NCI-H748 treated with DMSO at 0.1 percent for 48 hours (cell line): Measurements from ENCODE around the gene SNN.

Source experiments
- DNase-seq: peaks from one replicate; lab custom pipeline; 2025; lab: John Stamatoyannopoulos, UW

SNN gene

DNA sequence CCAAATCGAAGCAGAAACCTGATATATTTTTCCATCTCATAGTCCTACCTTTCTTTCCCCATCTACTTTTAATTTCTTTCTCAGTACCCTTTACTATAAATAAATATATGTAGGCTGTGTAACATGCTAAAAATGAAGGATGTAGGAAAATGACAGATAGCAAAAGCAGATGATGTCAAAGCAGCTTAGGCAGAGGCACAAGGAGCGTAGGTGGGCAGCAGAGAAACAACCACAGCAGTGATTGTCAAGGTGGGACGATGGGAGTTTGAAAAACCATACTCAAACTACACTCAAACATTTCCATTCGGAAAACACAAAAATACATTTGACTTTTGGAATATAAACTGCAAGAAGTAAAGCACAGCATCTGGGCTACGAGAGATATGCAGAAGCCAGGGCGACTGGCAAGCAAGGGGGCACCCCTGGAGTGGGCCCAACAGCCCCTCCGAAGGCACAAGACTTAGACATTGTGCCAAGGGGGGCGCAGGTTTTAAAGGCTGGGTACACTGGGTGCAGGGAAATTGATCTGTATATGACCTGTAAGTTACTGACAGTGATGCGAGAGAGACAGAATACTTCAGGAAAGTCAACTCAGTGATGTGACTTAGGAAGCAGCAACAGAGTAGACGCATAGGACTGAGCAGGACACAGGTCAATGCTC, 31.1 kb downstream of the SNN start:
- no peak for DNase-seq

DNA sequence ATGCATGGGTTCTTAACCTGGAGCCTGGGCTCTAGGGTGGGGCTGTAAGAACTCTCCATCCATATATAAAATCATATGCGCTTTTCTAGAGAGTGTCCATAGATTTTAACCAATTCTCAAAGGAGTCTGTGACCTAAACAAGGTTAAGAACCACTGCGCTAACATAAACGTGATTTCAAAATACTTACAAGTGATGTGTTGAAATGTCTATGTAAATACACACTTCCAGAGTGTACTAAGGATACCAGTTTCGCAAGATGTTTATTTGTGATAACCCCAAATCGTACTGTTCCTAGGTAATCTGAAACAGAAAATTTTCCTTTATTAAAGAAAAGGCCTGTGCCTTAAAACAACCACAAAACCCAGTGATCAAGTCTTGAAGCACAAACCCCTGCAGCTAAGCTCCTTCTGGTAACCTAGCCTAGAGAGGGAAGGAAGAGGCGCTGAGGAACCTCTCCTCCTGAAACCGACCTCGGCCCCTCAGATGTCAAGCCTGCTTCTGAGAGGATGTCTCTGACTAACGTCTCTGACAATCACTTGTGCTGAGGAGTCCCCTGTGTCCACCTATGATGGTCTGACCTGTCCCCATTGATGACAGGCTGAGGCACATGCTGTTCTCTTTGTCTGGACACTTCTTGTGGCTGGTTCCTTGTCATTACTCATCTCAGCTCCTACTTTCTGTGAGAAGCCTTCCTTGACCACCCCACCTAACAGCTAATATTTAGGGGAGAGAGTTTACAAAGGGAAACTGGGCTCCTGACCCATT, 32.2 kb downstream of the SNN start:
- no peak for DNase-seq

DNA sequence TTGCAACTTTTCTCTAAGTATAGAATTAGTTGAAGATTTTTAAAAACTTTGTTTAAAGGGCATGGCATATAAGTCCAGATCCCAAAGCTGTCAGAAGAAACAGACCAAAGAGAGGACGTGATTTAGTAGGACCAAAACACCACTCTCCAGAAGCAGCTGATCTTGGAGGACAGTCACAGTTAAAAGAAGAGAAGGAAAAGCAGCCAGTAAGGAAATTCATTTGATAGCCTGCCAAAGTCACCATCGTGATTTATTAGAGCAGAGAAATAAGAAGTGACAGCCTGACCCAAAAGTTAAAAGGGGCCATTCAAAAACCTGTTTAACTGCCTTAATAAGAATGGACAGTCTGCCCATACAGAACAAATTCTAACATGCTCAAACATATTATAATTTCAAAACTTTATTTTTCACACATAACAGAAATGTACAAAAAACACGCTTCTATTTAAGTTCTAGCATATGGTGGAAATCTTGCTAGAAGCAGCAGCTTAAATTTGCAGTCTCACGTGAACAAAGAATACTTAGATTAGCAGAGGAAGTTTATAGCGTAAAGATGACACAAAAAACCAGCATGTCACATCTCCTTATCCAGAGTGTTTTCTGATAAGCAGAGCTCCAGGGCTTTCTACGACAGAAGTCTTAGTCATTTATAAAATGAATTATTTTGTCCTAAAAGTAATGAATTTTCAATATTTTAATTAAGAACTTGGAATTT, 37.2 kb downstream of the SNN start:
- no peak for DNase-seq

DNA sequence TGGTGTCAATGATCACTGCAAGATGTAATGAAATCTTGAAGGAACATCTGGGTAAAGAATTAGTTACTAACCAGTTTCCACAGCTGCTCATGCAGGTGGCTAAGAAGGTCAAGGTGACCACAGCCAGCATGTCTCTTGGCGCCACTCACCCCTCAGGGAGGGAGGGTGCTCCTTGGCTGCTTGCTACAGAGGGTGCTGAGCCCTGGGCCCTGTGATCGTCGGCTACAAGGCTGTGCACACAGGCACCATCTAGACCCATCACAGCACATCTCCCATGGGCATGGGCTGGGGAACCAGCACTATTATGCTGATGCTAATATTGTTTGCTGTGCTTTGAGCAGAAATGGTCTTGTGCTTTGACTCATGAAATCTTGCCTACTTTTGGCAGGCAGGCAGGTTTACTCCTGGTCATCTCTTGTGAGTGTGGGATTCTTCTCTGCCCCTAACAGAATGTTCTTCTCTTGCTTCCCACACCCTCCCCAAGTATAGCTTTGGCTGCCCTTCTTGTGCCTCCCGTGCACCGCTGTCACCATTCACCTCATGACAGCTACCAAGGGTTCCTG, 38.0 kb downstream of the SNN start:
- no peak for DNase-seq

DNA sequence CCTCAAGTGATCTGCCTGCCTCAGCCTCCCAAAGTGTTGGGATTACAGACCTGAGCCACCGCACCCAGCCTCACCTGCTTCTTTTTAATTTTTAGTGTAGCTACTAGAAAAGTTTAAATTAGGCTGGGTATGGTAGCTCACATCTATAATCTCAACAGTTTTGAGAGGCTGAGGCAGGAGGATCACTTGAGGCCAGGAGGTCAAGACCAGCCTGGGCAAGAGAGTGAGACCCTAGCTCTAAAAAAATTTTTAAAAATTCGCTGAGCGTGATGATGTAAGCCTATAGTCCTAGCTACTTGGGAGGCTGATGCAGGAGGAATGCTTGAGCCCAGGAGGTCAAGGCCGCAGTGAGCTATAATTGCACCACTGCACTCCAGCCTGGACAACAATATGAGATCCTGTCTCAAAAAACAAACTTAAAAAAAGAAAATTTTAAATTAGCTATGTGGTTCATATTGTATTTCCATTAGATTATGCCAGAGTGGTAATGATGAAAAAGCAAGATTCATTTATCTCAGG, 39.5 kb downstream of the SNN start:
- DNase-seq, result no peak

DNA sequence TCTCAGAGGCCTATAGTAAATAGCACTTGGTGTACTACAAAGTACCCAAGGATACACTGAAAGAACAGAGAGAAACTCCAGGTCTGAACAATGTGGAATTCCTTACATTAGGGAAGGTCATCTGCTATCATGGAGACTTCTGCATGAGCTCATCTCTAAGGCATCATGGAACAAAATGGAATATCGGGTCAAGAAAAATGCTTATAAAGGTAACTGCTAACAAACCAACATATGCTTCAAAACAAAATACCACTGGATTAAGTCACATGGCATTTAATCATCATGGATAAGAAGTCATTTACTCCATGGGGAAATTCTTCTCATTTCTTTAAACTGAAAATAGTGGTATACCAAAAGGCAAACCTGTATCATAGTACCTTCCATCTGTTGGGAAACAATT, 40.2 kb downstream of the SNN start:
- DNase-seq, result no peak

DNA sequence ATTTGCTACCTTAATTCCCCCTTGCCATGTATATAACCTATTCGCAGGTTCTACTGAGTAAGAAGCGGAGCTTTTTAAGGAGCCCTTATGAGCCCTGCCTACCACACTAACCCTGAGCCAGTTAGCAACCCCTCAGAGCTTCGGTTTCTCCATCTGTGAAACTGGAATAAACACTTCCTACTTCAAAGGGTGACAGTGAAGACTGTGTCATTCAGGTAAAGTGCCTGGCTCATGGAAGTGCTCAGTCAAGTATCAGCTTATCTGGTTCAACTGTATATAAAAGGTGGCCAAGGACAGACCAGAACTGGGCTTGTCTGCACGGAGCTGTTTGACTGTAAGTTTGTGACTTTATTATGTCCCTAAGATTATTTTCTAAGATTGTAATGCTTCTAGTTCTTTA, 43.4 kb downstream of the SNN start:
- no peak for DNase-seq

DNA sequence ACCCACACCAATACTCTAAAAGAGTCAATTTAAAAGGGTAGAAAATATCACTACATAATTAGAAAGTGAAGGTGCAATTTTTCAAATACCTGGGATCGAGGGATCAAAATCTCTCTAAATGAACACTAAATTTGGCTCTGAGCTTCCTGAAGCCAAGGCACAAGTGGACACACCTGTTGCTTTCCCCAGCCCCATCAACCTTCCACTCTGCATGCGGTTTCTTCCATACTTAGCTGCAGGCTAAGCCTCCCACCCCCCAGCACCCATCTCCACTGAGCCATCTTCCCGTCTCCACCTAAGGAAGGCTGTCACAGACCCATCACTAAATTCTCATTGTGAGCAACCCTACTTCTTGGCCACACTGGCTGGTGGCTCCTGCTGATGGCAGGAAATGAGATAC, 43.9 kb downstream of the SNN start:
- no peak for DNase-seq

DNA sequence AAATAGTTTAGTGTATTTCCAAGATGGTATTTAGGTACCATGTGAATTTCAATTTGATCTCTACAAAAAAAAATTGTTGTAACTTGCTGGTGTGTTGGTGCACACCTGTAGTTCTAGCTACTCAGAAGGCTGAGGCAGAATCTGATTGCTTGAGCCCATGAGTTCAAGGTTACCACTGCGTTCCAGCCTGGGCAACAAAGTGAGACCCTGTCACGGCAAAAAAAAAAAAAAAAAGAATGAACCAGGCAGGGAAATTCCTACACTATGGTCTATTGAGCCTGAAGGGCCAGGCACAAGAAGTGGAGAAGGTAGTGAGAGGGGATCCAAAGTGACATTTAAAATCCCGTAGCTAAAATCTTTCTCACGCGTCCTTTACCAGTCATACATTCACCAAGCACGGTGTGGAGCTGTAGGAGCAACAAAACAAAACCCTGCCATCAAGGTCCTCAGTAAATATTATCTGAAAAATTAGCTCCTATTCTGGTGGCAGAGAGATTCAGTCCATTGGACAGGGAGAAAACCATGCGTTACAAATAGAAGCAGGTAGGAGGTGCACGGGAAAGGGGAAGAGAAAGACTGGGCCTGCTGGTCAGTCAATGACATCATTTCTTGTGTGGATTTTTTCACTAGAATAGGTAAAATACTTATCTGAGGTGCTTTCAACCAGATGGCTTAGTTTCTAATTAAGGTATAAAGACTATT, 47.1 kb downstream of the SNN start:
- no peak for DNase-seq

DNA sequence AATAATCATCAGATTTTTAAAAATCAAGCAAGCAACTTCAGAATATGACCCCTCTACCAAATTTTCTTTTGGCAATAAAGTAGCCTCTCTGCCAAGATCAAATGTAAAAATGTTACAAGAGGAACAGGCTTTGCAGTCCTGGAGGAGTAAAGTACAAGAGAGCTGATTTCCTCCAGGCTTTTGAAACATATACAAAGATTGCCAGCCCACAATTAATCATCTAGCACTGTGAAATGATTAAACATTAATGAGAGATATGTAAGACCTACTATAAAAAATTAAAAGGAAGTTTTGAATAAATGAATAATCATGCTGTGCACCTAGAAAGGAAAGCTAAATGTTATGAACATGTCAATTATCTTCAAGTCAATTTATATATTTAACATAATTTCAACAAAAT, 48.1 kb downstream of the SNN start:
- DNase-seq, result no peak

DNA sequence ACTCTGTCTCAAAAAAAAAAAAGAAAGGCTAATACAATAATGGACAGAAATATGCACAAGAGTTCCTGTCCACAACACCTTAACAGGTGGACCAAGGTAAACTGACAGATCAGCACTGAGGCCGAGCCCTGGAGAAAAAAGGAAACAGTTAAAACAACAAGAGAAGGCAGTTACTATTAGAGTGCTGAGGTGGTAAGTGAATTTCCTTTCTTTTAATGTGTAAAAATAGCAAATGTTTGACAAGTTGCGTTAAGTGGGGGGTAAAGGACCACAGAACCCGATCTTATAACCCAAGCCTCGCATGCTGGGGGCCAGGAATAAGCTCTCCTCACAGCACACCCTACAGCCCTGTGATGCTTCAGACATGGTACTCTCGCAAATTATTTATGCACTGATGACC, 49.6 kb downstream of the SNN start:
- DNase-seq, result no peak

DNA sequence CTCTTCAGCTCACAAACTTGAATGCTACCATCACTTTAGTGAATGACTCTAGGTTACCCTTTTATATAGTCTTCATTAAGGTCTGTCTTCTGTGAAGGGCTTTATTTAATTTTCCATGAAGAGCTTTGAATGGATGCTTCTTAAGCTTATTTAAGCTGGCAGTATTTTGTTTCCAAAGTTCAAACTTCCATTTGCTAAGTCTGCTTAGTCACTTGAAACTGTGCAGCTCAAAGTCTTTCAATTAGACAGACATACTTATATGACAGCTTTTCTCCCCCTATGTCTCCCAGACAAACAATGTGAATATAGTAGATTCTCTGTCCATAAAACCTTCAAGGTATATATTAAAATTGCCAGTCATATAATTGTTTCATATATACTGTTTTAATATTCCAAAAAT, 50.9 kb downstream of the SNN start:
- DNase-seq, result no peak

DNA sequence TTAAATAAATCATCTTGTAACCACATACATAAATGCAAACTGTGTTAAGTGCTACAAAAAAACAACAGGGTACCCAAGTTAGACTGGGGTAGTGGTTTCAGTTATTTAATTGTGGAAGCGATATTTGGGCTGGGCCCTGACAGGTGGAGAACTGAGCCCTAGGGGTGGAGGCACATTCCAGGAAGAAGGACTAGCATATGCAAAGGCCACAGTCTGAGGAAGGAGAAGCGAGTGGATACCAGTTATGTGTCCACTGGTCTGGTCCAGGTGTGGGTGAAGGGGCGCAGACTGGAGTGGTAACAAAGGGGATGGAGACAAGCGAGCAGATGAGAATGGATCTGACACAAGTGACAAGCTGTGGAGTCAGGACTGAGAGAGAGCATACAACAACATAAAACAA, 51.5 kb downstream of the SNN start:
- DNase-seq, result no peak

DNA sequence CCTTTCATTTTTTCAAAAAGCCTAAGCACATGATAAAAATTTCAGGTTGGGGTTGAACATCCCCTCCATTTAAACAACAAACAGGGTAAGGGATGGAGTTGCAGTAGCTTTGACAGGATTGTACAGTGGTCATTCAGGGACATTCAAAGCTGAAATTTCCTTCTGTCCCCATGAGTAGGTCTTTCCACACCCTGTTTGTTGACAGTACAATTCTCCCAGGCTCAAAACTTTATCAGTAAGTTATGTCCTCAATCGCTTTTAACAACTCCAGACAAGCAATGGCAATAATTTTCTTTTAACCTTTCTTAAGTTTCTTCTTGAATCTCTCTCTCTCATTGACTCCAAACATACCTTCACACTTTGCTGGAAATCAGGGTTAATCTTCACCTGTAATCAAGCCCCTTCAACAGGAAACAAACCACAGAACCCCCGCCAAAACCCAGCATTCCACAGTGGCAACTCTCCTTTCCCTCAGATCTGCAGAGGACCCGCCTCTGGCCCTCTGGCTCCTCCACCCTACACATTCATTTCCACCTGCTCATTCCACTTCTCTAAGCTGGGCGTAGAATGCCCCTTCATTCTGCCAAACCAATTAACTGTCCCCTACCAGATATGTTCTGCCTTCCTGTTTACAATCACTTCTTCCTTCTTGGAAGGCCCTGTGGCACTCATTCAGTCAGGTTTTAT, 53.7 kb downstream of the SNN start:
- no peak for DNase-seq

DNA sequence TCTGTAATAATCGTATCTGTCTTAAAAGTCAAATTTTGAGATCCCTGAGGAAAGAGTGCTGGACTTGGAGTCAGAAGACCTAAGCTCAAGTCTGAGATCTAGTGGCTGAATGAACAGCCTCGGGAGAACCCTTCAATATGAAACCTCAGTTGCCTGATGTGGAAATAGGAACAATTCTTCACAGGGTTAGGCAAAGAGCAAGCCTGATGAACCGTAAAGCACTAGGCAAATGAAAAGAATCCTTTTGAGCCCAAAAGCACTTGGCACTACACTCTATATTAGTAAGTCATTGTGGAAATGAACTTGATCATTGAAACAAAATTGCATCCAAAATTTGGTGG, 54.2 kb downstream of the SNN start:
- DNase-seq, result no peak

DNA sequence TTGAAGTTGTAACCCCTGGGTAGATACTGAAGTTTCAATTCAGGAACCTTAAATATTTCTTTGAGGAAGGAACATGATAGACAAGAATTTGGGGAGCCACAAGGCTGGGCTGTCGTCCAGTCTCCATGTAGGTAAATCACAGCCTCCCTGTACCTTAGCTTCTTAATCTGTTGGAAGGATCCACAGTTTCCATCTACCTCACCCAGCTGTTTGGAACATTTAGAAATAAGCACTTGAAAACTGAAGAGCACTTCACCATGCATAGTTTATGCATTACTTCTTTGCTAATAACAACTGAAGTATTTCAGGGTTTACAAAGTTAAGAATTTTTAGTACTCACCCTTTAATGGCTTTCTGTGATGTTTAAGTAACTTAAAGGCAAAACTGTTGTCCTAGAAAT, 57.2 kb downstream of the SNN start:
- DNase-seq, result no peak

DNA sequence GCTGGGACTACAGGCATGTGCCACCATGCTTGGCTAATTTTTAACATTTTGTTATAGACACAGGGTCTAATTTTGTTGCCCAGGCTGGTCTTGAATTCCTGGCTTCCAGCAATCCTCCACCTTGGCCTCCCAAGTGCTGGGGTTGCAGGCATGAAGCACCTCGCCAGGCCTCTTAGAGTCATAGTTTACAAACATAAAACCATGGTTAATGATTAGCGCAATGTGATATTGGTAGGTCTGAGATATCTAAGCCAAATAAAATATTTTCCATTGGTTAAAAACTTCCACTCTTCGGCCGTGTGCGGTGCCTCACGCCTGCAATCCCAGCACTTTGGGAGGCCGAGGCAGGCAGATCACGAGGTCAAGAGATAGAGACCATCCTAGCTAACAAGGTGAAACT, 57.8 kb downstream of the SNN start:
- no peak for DNase-seq

DNA sequence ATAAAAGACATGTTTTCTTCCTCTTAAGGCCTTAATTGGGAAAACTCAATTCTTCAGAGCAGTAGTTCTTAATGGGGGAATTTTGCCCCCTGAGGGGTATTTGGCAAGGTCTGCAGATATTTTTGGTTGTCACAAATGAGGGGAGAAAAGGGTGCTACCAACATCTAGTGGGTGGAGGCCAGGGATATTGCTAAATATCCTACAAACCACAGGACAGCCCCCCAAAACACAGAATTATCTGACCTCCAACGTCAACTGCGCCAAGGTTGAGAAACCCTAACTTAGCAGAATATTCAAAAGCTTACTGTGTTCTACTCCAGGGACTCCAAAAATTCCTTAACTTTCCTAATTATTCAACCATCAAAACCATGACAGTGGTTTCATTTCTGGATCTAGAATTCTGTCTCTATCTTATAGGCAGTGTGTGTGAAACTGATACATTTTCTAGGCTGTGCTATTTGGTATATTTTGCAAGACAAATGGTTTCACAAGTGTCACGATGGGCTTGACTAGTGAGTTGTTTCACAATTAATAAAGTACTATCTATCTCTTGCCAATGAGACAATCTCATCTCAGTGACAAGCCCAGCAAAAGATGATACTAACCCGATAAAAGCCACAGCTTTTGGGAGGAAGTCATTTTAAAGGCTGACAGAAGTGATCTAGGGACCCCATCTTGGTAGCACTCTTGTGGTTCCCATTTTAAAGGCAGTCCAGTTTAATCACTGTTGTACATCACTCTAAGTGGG, 59.7 kb downstream of the SNN start:
- DNase-seq, result no peak
